SK-N-SH treated with all-trans-retinoic acid at 6 μM for 48 hours (cell line): Measurements from ENCODE around the gene MAML3.
"Not testable (repeated sequence)": the region's sequence is repeated elsewhere in the genome, so short reads cannot be mapped to it uniquely, and the experiment has no call there.

ENCODE experiments used
- ATAC-seq: fragments of 200-7000 bp; cut with Tn5 transposase; 3 replicates; pipeline ENCODE4 v1.9.1; 2020; ENCODE audit warnings: mild to moderate bottlenecking, moderate library complexity
- BACH2 ChIP-seq: fragments of 250-450 bp; sonication (Bioruptor Pico); IDR thresholded peaks from 2 replicates; pipeline ENCODE4 v1.9.0; 2021; ENCODE audit warnings: mild to moderate bottlenecking, borderline replicate concordance
- CREB5 ChIP-seq: fragments of 250-450 bp; sonication (Bioruptor Pico); IDR thresholded peaks from 2 replicates; pipeline ENCODE4 v1.5.1; 2020; ENCODE audit warnings: low read depth, mild to moderate bottlenecking, moderate library complexity
- CSDC2 ChIP-seq: fragments of 250-450 bp; sonication (Bioruptor Pico); IDR thresholded peaks from 2 replicates; pipeline ENCODE4 v1.5.0; 2020; ENCODE audit warnings: mild to moderate bottlenecking, moderate library complexity
- CSRNP3 ChIP-seq: fragments of 250-450 bp; sonication (Bioruptor Pico); IDR thresholded peaks from 2 replicates; pipeline ENCODE4 v1.5.1; 2021; ENCODE audit warnings: mild to moderate bottlenecking, moderate library complexity
- ESRRG ChIP-seq: fragments of 250-450 bp; sonication (Bioruptor Pico); IDR thresholded peaks from 2 replicates; pipeline ENCODE4 v1.6.1; 2021; ENCODE audit warnings: mild to moderate bottlenecking
- OSR1 ChIP-seq: fragments of 250-450 bp; sonication (Bioruptor Pico); IDR thresholded peaks from 2 replicates; pipeline ENCODE4 v1.8.0; 2022; ENCODE audit warnings: moderate library complexity, mild to moderate bottlenecking, inconsistent platforms
- PATZ1 ChIP-seq: fragments of 250-450 bp; sonication (Bioruptor Pico); IDR thresholded peaks from 2 replicates; pipeline ENCODE4 v1.8.0; 2020; ENCODE audit warnings: mild to moderate bottlenecking, moderate library complexity, borderline replicate concordance
- POU6F1 ChIP-seq: fragments of 250-450 bp; sonication (Bioruptor Pico); IDR thresholded peaks from 2 replicates; pipeline ENCODE4 v1.8.0; 2021; ENCODE audit warnings: low read depth, mild to moderate bottlenecking, moderate library complexity, borderline replicate concordance
- PPARA ChIP-seq: fragments of 250-450 bp; sonication (Bioruptor Pico); IDR thresholded peaks from 2 replicates; pipeline ENCODE4 v1.5.0; 2020; ENCODE audit warnings: mild to moderate bottlenecking, borderline replicate concordance
- RARB ChIP-seq: fragments of 250-450 bp; sonication (Bioruptor Pico); IDR thresholded peaks from 2 replicates; pipeline ENCODE4 v1.8.0; 2021; ENCODE audit warnings: mild to moderate bottlenecking, moderate library complexity
- SNAI2 ChIP-seq: fragments of 250-450 bp; sonication (Bioruptor Pico); IDR thresholded peaks from 2 replicates; pipeline ENCODE4 v1.5.0; 2020; ENCODE audit warnings: mild to moderate bottlenecking, moderate library complexity
- TOX ChIP-seq: fragments of 250-450 bp; sonication (Bioruptor Pico); IDR thresholded peaks from 2 replicates; pipeline ENCODE4 v1.8.0; 2021; ENCODE audit warnings: mild to moderate bottlenecking, moderate library complexity, borderline replicate concordance
- TSHZ2 ChIP-seq: fragments of 250-450 bp; sonication (Bioruptor Pico); IDR thresholded peaks from 2 replicates; pipeline ENCODE4 v1.5.0; 2020; ENCODE audit warnings: mild to moderate bottlenecking, moderate library complexity
- ZC3H10 ChIP-seq: fragments of 250-450 bp; sonication (Bioruptor Pico); IDR thresholded peaks from 2 replicates; pipeline ENCODE4 v1.5.1; 2021; ENCODE audit warnings: mild to moderate bottlenecking, moderate library complexity
- ZFP3 ChIP-seq: fragments of 250-450 bp; sonication (Bioruptor Pico); IDR thresholded peaks from 2 replicates; pipeline ENCODE4 v1.5.0; 2020; ENCODE audit warnings: mild to moderate bottlenecking, moderate library complexity
- ZNF565 ChIP-seq: fragments of 450-650 bp; formaldehyde crosslinking; conservative IDR thresholded peaks from 2 replicates; pipeline ENCODE4 v1.5.0; 2020; ENCODE audit warnings: low read depth, mild to moderate bottlenecking, moderate library complexity
- ZNF70 ChIP-seq: fragments of 450-650 bp; formaldehyde crosslinking; IDR thresholded peaks from 2 replicates; pipeline ENCODE4 v1.5.0; 2020; ENCODE audit warnings: mild to moderate bottlenecking, moderate library complexity

MAML3 gene

DNA sequence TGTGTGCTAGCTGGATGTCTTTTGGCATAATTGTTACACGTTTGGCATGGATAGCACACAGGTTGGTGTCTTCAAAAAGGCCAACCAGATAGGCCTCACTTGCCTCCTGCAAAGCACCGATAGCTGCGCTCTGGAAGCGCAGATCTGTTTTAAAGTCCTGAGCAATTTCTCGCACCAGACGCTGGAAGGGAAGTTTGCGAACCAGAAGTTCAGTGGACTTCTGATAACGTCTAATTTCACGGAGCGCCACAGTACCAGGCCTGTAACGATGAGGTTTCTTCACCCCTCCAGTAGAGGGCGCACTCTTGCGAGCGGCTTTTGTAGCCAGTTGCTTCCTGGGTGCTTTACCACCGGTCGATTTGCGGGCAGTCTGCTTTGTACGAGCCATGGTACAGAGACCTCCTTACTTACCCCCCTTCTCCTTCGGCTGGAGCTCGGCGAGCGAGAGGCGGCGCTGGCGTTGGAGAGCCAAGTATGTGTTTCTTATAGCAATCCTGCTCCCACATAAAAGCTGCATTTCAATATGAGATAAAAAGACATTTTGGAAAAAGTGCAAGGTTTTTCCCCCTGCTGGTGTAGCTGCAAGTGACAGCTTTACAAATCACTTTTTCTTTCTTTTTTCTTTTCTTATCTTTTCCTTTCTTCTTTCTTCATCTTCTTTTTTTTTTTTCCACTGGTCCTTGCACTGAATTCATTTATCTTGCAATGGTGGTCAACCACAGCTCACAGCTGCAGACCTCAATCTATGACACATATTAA lies 455.6 kb downstream of the MAML3 start:
- not testable (repeated sequence) for ATAC-seq

- ATAC-seq, result no peak
- TF ChIP-seq TOX (CRISPR knock-in tag), result no peak
- TF ChIP-seq TSHZ2 (CRISPR knock-in tag), result no peak
- TF ChIP-seq CREB5 (CRISPR knock-in tag), result no peak
- no peak for TF ChIP-seq CSDC2
- no peak for TF ChIP-seq ZNF565 (CRISPR knock-in tag)
- TF ChIP-seq CSRNP3 (CRISPR knock-in tag), result no peak
- TF ChIP-seq OSR1 (CRISPR knock-in tag), result no peak
- TF ChIP-seq ZC3H10 (CRISPR knock-in tag), result no peak
- TF ChIP-seq POU6F1 (CRISPR knock-in tag), result no peak
- no peak for TF ChIP-seq ESRRG
These were observed 457.5 kb downstream of the MAML3 start for GRCh38 chr4:139696491-139696890.

DNA sequence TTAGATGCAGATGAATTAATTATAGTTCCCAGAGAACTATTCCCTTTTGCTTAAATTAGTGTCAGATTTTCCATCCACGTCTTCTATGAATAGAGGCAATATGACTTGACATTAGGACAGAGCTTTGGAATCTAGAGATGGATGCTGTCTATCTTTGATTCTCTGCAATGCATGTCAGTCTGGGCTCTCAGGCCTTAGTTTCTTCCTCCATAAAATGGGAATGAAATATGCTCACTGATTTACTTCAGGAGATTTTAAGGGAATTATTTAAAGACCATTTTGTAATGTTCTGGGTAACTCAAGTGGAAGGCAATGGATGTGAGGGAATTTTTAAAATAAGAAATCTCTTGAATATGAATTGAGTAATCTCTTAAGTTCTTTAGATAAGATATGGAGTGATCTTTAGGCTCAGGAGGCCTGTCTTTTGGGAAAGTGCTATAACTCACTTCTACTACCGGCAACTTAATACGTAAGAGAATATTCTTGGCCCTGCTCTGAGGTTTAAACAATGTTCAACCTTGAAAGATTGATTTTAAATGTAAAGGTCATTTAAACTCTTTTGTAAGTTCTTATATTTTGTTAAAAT lies 459.4 kb downstream of the MAML3 start:
- no peak for ATAC-seq
- TF ChIP-seq RARB (CRISPR knock-in tag) (no peak), OSR1 (CRISPR knock-in tag) (no peak), BACH2 (no peak), SNAI2 (CRISPR knock-in tag) (no peak), ZFP3 (CRISPR knock-in tag) (no peak)

DNA sequence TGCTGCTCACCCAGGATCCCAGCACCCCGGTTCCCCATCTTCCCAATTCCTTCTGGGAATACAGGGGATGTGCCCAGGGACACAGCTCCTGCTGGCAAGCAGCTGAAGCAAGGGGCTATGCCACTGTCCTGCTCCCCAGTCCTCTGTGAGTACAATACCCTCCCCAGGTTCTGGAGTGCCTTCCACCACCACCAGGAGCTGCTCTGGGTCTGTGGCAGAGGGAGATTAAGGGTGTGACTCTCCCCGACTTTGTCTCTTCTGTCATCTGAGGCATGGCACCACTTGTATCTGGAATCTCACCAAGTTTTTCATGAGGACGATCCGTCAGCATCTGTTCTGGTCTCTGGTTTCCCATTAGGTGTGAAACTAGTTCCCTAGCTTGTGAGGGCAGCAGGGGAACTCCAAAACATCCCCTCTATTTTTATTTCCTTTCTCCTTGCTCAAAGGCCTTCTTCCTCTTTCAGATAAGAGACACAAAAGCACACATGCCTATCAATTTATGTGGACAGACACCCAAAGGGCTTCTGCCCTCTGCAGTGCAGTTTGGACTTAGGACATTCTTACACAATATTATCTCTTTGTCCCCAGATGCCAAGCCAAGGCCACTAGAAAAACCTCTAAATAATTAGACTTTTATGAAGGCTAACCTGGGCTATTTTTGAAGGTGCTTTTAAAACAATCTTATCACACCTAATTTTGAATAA lies 461.5 kb downstream of the MAML3 start:
- ATAC-seq, result no peak
- no peak for TF ChIP-seq RARB (CRISPR knock-in tag)
- no peak for TF ChIP-seq SNAI2 (CRISPR knock-in tag)
- no peak for TF ChIP-seq ZC3H10 (CRISPR knock-in tag)
- no peak for TF ChIP-seq PPARA (CRISPR knock-in tag)
- TF ChIP-seq BACH2, result no peak
- TF ChIP-seq PATZ1 (CRISPR knock-in tag), result no peak
- no peak for TF ChIP-seq ZNF70
- TF ChIP-seq CSRNP3 (CRISPR knock-in tag), result no peak
- no peak for TF ChIP-seq TSHZ2 (CRISPR knock-in tag)
- no peak for TF ChIP-seq OSR1 (CRISPR knock-in tag)
- TF ChIP-seq ZNF565 (CRISPR knock-in tag), result no peak
